Sciatic nerve (tissue), 2 donors: ENCODE data around the gene PTPN21. TPM values are rescaled to one million over a fixed set of nuclear protein-coding genes. Genes with fewer than 3 reads are reported as not detected.

Experiments
- ATAC-seq: fragments of 200-7000 bp; cut with Tn5 transposase; one replicate; pipeline ENCODE4 v1.9.1; 2020; ENCODE audit warnings: mild to moderate bottlenecking, moderate library complexity
- DNase-seq: peaks from one replicate; pipeline ENCODE4 v3.0.0-alpha.2; 2020; ENCODE audit warnings: low spot score
- intact Hi-C: fragments of 100-400 bp; cut with DNase I; formaldehyde crosslinking; loops from one replicate; pipeline ENCODE4 v1.14.2; 2022
- total RNA-seq: library from RNA; stranded (reverse); fragmentation: NEBNext Ultra II Directional; extraction: Animal tissue kit (Norgen Biotek cat#: 25700); gene quantifications from one replicate; pipeline ENCODE4 v1.2.1, GENCODE V29; 2021
- donor health status: DM: no; HTN: no; CAD: no.
- donor health status: DM: no; HTN: no; CAD: no.

Gene PTPN21
- total RNA-seq, result 55.7 TPM

- peak; percentile 86 for DNase-seq
- intact Hi-C loops, result no loop called here
- ATAC-seq, result peak; percentile 80
Measured at GRCh38 chr14:88554457-88555286, at the start of gene PTPN21. TSS of gene PTPN21 (minus strand) at chr14:88555007. CDS start at chr14:88550417, 4,590 bp downstream.

GRCh38 chr14:88604212-88604611 lies 49.4 kb upstream of the PTPN21 start:
- no peak for ATAC-seq
- intact Hi-C loops, result no loop called here
- no peak for DNase-seq

- DNase-seq, result no peak
- ATAC-seq, result no peak
- intact Hi-C loops, result no loop called here
Measured at GRCh38 chr14:88599761-88600439, 45.1 kb upstream of the PTPN21 start.

- no peak for DNase-seq
- intact Hi-C loops, result no loop called here
- no peak for ATAC-seq
Measured at GRCh38 chr14:88599326-88599725, 44.5 kb upstream of the PTPN21 start.

- no peak for DNase-seq
- no peak for ATAC-seq
- intact Hi-C loops, result no loop called here
Measured at GRCh38 chr14:88598097-88598675, 43.4 kb upstream of the PTPN21 start.

- intact Hi-C loops, result no loop called here
- no peak for ATAC-seq
- no peak for DNase-seq
Measured at GRCh38 chr14:88597601-88598000, 42.8 kb upstream of the PTPN21 start.

- DNase-seq (no peak), ATAC-seq (no peak)
- intact Hi-C loops, result no loop called here
Measured at GRCh38 chr14:88597038-88597437, 42.2 kb upstream of the PTPN21 start.

GRCh38 chr14:88592031-88592430 lies 37.2 kb upstream of the PTPN21 start:
- intact Hi-C loops, result no loop called here
- ATAC-seq (no peak), DNase-seq (no peak)

GRCh38 chr14:88590173-88590572 lies 35.4 kb upstream of the PTPN21 start:
- DNase-seq (no peak), ATAC-seq (no peak)
- intact Hi-C loops, result no loop called here

GRCh38 chr14:88588081-88588480 lies 33.3 kb upstream of the PTPN21 start:
- DNase-seq (no peak), ATAC-seq (no peak)
- intact Hi-C loops, result no loop called here

- no peak for DNase-seq
- intact Hi-C loops, result no loop called here
Measured at GRCh38 chr14:88584451-88584850, 29.6 kb upstream of the PTPN21 start.

GRCh38 chr14:88576222-88576621 lies 21.4 kb upstream of the PTPN21 start:
- intact Hi-C loops, result no loop called here
- ATAC-seq (no peak), DNase-seq (no peak)

More at GRCh38 chr14:88584451-88584850, 29.6 kb upstream of the PTPN21 start:
- ATAC-seq, result no peak

GRCh38 chr14:88572117-88572516 lies 17.3 kb upstream of the PTPN21 start:
- intact Hi-C loops, result no loop called here
- DNase-seq (no peak), ATAC-seq (no peak)

- ATAC-seq (no peak), DNase-seq (no peak)
- intact Hi-C loops, result no loop called here
Measured at GRCh38 chr14:88568196-88568595, 13.4 kb upstream of the PTPN21 start.

- no peak for DNase-seq
- intact Hi-C loops, result no loop called here
- no peak for ATAC-seq
Measured at GRCh38 chr14:88565427-88565826, 10.6 kb upstream of the PTPN21 start.

GRCh38 chr14:88563845-88564244 lies 9.0 kb upstream of the PTPN21 start:
- DNase-seq (no peak), ATAC-seq (no peak)
- intact Hi-C loops, result no loop called here

GRCh38 chr14:88562831-88563686 lies 8.3 kb upstream of the PTPN21 start, which contains the start of gene ZC3H14:
TSS of gene ZC3H14 (plus strand) at chr14:88563037. CDS start at chr14:88563134, 97 bp downstream.
- intact Hi-C loops, result no loop called here
- ATAC-seq (peak; percentile 98), DNase-seq (peak; percentile 89)

- ATAC-seq (no peak), DNase-seq (no peak)
- intact Hi-C loops, result no loop called here
Measured at GRCh38 chr14:88562532-88562830, 7.7 kb upstream of the PTPN21 start.

- ATAC-seq, result peak; percentile 32
- intact Hi-C loops, result no loop called here
- DNase-seq, result no peak
Measured at GRCh38 chr14:88559852-88560251, 5.0 kb upstream of the PTPN21 start.
